D721Med (cell line): ENCODE results near the gene ARHGAP23.

Source experiments
- DNase-seq: peaks from one replicate; pipeline ENCODE4 v3.0.0; 2011; ENCODE audit warnings: low spot score; ENCODE audit not compliant: insufficient read length
- FAIRE-seq: peaks from 2 replicates; lab custom pipeline; 2011; peaks lifted over from hg19 to GRCh38; lab: Jason Lieb, UNC
- CTCF ChIP-seq: IDR thresholded peaks from 2 replicates; pipeline ENCODE4 v1.5.1; 2012; ENCODE audit warnings: mild to moderate bottlenecking, control low read depth; ENCODE audit not compliant: insufficient read depth; ENCODE audit errors: missing control alignments

ARHGAP23 gene

GRCh38 chr17:38456031-38456815, 28.0 kb downstream of the ARHGAP23 start:
- DNase-seq (peak; percentile 62), FAIRE-seq (no peak)
- no peak for TF ChIP-seq CTCF

GRCh38 chr17:38457577-38458371, 29.5 kb downstream of the ARHGAP23 start:
- FAIRE-seq (no peak), DNase-seq (peak; percentile 8)
- no peak for TF ChIP-seq CTCF

- no peak for TF ChIP-seq CTCF
- FAIRE-seq, result no peak
- DNase-seq, result peak; percentile 2
Observed at GRCh38 chr17:38458521-38458920, 30.3 kb downstream of the ARHGAP23 start.

GRCh38 chr17:38459567-38459966, 31.3 kb downstream of the ARHGAP23 start:
- no peak for TF ChIP-seq CTCF
- no peak for FAIRE-seq
- no peak for DNase-seq

- no peak for TF ChIP-seq CTCF
- DNase-seq (no peak), FAIRE-seq (no peak)
Observed at GRCh38 chr17:38460082-38460715, 31.9 kb downstream of the ARHGAP23 start.

- TF ChIP-seq CTCF, result no peak
- DNase-seq (no peak), FAIRE-seq (no peak)
Observed at GRCh38 chr17:38460716-38461630, 32.7 kb downstream of the ARHGAP23 start.
